ENCODE data around the gene FGL2. TPM values are rescaled to one million over a fixed set of nuclear protein-coding genes. Genes with fewer than 3 reads are reported as not detected.

Gene FGL2
- total and polyA plus RNA-seq, 2 donors (not counting 1 experiment from before 2014, with no cell fraction given) = 4.9 to 97.6 TPM

GRCh38 chr7:77208416-77208815 is 8.8 kb upstream of the FGL2 start:
- no peaks in the 10 kb centered on the region for H3K79me2 ChIP-seq (ENCODE audit: control insufficient read depth, insufficient read depth, low read length)
- TF ChIP-seq CTCF (conservative IDR thresholded peaks at IDR 0.05 in 1 of 2, IDR thresholded peaks at IDR 0.05 in 1 of 2; ENCODE audit: low read depth in 1 of 2, low read length in 2 of 2) (no peak), EZH2 (IDR thresholded peaks at IDR 0.05; ENCODE audit: low read length, missing control alignments) (no peak)
- no peak overlapping the region for H3K27ac ChIP-seq (ENCODE audit: insufficient read depth, low read length)
- H4K20me1 ChIP-seq (ENCODE audit: control insufficient read depth, extremely low read depth, insufficient read depth, low read length) = no peaks in the 10 kb centered on the region
- H3K4me2 ChIP-seq (ENCODE audit: extremely low read depth, insufficient read depth, low read length) = no peak overlapping the region
- no peak overlapping the region for H3K4me3 ChIP-seq (replicated peaks in 1 of 4; ENCODE audit: control extremely low read depth in 1 of 4, insufficient read depth in 1 of 4, low read depth in 3 of 4, low read length in 4 of 4)
- H3K36me3 ChIP-seq (ENCODE audit: control insufficient read depth, insufficient read depth, low read length) = no peaks in the 10 kb centered on the region
- H3K9me3 ChIP-seq (ENCODE audit: control insufficient read depth, insufficient read depth, low read depth, low read length) = no peaks in the 10 kb centered on the region
- H2AFZ ChIP-seq (ENCODE audit: low read length) = no peak overlapping the region
- no peaks in the 10 kb centered on the region for H3K27me3 ChIP-seq (ENCODE audit: control insufficient read depth, insufficient read depth, low read length)
- no peak for DNase-seq (ENCODE audit: low read depth in 2 of 2)
- H3K4me1 ChIP-seq (ENCODE audit: control insufficient read depth, extremely low read depth, insufficient read depth, low read length) = no peaks in the 10 kb centered on the region
- no peak overlapping the region for H3K9ac ChIP-seq (ENCODE audit: insufficient read depth, low read length)

GRCh38 chr7:77205706-77206105 is 6.1 kb upstream of the FGL2 start:
- no peaks in the 10 kb centered on the region for H3K79me2 ChIP-seq (ENCODE audit: control insufficient read depth, insufficient read depth, low read length)
- H3K9me3 ChIP-seq (ENCODE audit: control insufficient read depth, insufficient read depth, low read depth, low read length) = no peaks in the 10 kb centered on the region
- H3K4me3 ChIP-seq (replicated peaks in 1 of 4; ENCODE audit: control extremely low read depth in 1 of 4, insufficient read depth in 1 of 4, low read depth in 3 of 4, low read length in 4 of 4) = no peak overlapping the region
- no peaks in the 10 kb centered on the region for H4K20me1 ChIP-seq (ENCODE audit: control insufficient read depth, extremely low read depth, insufficient read depth, low read length)
- H2AFZ ChIP-seq (ENCODE audit: low read length) = no peak overlapping the region
- no peaks in the 10 kb centered on the region for H3K4me1 ChIP-seq (ENCODE audit: control insufficient read depth, extremely low read depth, insufficient read depth, low read length)
- no peaks in the 10 kb centered on the region for H3K27me3 ChIP-seq (ENCODE audit: control insufficient read depth, insufficient read depth, low read length)
- no peak overlapping the region for H3K27ac ChIP-seq (ENCODE audit: insufficient read depth, low read length)
- TF ChIP-seq CTCF (conservative IDR thresholded peaks at IDR 0.05 in 1 of 2, IDR thresholded peaks at IDR 0.05 in 1 of 2; ENCODE audit: low read depth in 1 of 2, low read length in 2 of 2) = no peak
- no peak for TF ChIP-seq EZH2 (IDR thresholded peaks at IDR 0.05; ENCODE audit: low read length, missing control alignments)
- no peak overlapping the region for H3K9ac ChIP-seq (ENCODE audit: insufficient read depth, low read length)
- no peaks in the 10 kb centered on the region for H3K36me3 ChIP-seq (ENCODE audit: control insufficient read depth, insufficient read depth, low read length)
- no peak overlapping the region for H3K4me2 ChIP-seq (ENCODE audit: extremely low read depth, insufficient read depth, low read length)
- DNase-seq (ENCODE audit: low read depth in 2 of 2) = no peak

GRCh38 chr7:77202481-77202976 is 2.9 kb upstream of the FGL2 start:
- Histone ChIP-seq H3K4me3 (replicated peaks in 1 of 4; ENCODE audit: control extremely low read depth in 1 of 4, insufficient read depth in 1 of 4, low read depth in 3 of 4, low read length in 4 of 4) (no peak overlapping the region), H2AFZ (ENCODE audit: low read length) (no peak overlapping the region), H3K27ac (ENCODE audit: insufficient read depth, low read length) (no peak overlapping the region), H3K79me2 (ENCODE audit: control insufficient read depth, insufficient read depth, low read length) (no peaks in the 10 kb centered on the region), H3K36me3 (ENCODE audit: control insufficient read depth, insufficient read depth, low read length) (no peaks in the 10 kb centered on the region), H3K9me3 (ENCODE audit: control insufficient read depth, insufficient read depth, low read depth, low read length) (no peaks in the 10 kb centered on the region), H3K4me2 (ENCODE audit: extremely low read depth, insufficient read depth, low read length) (no peak overlapping the region), H3K27me3 (ENCODE audit: control insufficient read depth, insufficient read depth, low read length) (no peaks in the 10 kb centered on the region), H3K9ac (ENCODE audit: insufficient read depth, low read length) (no peak overlapping the region), H4K20me1 (ENCODE audit: control insufficient read depth, extremely low read depth, insufficient read depth, low read length) (no peaks in the 10 kb centered on the region), H3K4me1 (ENCODE audit: control insufficient read depth, extremely low read depth, insufficient read depth, low read length) (no peaks in the 10 kb centered on the region)
- TF ChIP-seq CTCF (conservative IDR thresholded peaks at IDR 0.05 in 1 of 2, IDR thresholded peaks at IDR 0.05 in 1 of 2; ENCODE audit: low read depth in 1 of 2, low read length in 2 of 2) (no peak), EZH2 (IDR thresholded peaks at IDR 0.05; ENCODE audit: low read length, missing control alignments) (no peak)
- DNase-seq (ENCODE audit: low read depth in 2 of 2) = no peak
